OCI-LY3 (cell line): ENCODE results near the gene BCAP31.

Experiments
- CTCF ChIP-seq: fragments of 200-600, 300-600 bp; sonication (generic); IDR thresholded peaks from 2 replicates; pipeline ENCODE4 v1.5.1; 2014; ENCODE audit warnings: antibody characterized with exemption, low read length, low read depth
- EZH2phosphoT487 ChIP-seq: fragments of 200-600 bp; shearing (Covaris generic); IDR thresholded peaks from 2 replicates; pipeline ENCODE4 v1.6.1; 2018; ENCODE audit warnings: antibody characterized with exemption, mixed run types, low read depth

DNA sequence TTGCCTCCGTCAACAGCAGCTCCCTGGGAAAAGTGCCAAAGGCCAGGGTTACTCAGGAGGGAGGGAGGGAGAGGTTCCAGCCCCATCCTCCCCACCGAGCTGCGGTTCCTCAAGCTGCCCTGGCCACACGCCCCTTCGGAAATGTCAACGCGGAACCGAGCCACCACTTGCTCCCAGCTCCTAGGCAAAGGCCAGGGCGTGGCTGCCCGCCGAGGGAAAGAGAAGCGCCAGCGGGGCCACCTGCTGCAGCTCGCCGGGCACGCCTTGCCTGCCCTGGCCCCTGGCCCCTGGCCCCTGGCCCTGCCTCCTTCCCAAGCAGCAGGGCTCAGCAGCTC is 21.2 kb downstream of the BCAP31 start:
- TF ChIP-seq CTCF (no peak), EZH2phosphoT487 (no peak)
